HCT116 (cell line): ENCODE data around the gene USH1G. TPM values are rescaled to one million over a fixed set of nuclear protein-coding genes. Genes with fewer than 3 reads are reported as not detected.

Source experiments
- ATAC-seq: fragments of 200-7000 bp; cut with Tn5 transposase; 2 replicates; pipeline ENCODE4 v1.9.1; 2020; ENCODE audit warnings: mild to moderate bottlenecking, moderate library complexity
- BruUV-seq: library from RNA; stranded (reverse); fragments of 400-500 nt; replicated peaks from 2 replicates; lab custom pipeline; 2021; lab: Mats Ljungman, UMichigan
- CTCF ChIA-PET: fragments of 300-600 bp; sonication (Branson Sonifier 250); formaldehyde crosslinking; loops from one replicate; lab custom pipeline; 2021; ENCODE audit warnings: antibody characterized with exemption; lab: Charles Lee
- POLR2A ChIA-PET: fragments of 300-600, 350-600 bp; sonication (Branson Sonifier 250); formaldehyde crosslinking; loops from one replicate; lab custom pipeline; 2021; ENCODE audit warnings: antibody characterized with exemption; lab: Charles Lee
- RAD21 ChIA-PET, 2 experiments: fragments of 300-600 bp; sonication (Branson Sonifier 250); formaldehyde crosslinking; loops; one replicate each; lab custom pipeline; 2023; ENCODE audit warnings: low total read pairs in 2 of 2; ENCODE audit not compliant: uncharacterized antibody in 2 of 2, unreplicated experiment in 2 of 2, low non-redundant PET in 1 of 2; lab: Charles Lee
- DNase-seq: peaks from one replicate; pipeline ENCODE4 v3.0.0-alpha.2; 2010; ENCODE audit warnings: low read depth, low spot score
- H2AFZ ChIP-seq: fragments of 200-600 bp; shearing (Covaris generic), sonication (generic); 2 replicates; pipeline ENCODE4 v1.6.1; 2017; ENCODE audit warnings: low read depth, mixed run types, mixed read lengths, antibody characterized with exemption, low read length; ENCODE audit not compliant: poor library complexity, severe bottlenecking
- H3K27ac ChIP-seq: 2 replicates; pipeline ENCODE4 v1.5.1; 2012; ENCODE audit warnings: low read depth, low read length
- H3K27me3 ChIP-seq: fragments of 200-600 bp; sonication (generic); 2 replicates; pipeline ENCODE4 v1.6.1; 2016; ENCODE audit warnings: mixed run types, low read length, mixed read lengths; ENCODE audit not compliant: insufficient read depth
- H3K36me3 ChIP-seq, 2 experiments: fragments of 200-500 bp in 1 of 2; fragments of 200-600 bp in 1 of 2; sonication (Bioruptor generic) in 1 of 2; sonication (generic) in 1 of 2; 2 replicates each; pipeline versions ENCODE4 v1.5.1 to v1.6.1; 2014 to 2016; ENCODE audit warnings: low read length in 2 of 2, inconsistent platforms in 1 of 2, mixed read lengths in 1 of 2, mixed run types in 1 of 2; ENCODE audit not compliant: insufficient read depth in 2 of 2, control insufficient read depth in 1 of 2
- H3K4me1 ChIP-seq, 2 experiments: fragments of 200-600 bp in 1 of 2; sonication (generic) in 1 of 2; 2 replicates each; pipeline versions ENCODE4 v1.5.1 to v1.6.1; 2012 to 2017; ENCODE audit warnings: low read length in 2 of 2, inconsistent platforms in 1 of 2, mild to moderate bottlenecking in 1 of 2, mixed read lengths in 1 of 2, mixed run types in 1 of 2, moderate library complexity in 1 of 2; ENCODE audit not compliant: insufficient read depth in 2 of 2, control insufficient read depth in 1 of 2
- H3K4me2 ChIP-seq: fragments of 200-600 bp; sonication (generic); 2 replicates; pipeline ENCODE4 v1.6.1; 2017; ENCODE audit warnings: mixed run types, low read length, mixed read lengths
- H3K4me3 ChIP-seq, 2 experiments: fragments of 200-600 bp in 1 of 2; sonication (generic) in 1 of 2; replicated peaks in 1 of 2; 2 replicates each; pipeline ENCODE4 v1.5.1; 2011 to 2016; ENCODE audit warnings: low read length in 2 of 2, control low read depth in 1 of 2, low read depth in 1 of 2, mild to moderate bottlenecking in 1 of 2, mixed read lengths in 1 of 2, mixed run types in 1 of 2
- H3K79me2 ChIP-seq: fragments of 200-600 bp; sonication (generic); 2 replicates; pipeline ENCODE4 v1.6.1; 2017; ENCODE audit warnings: mild to moderate bottlenecking, mixed run types, low read length, moderate library complexity, mixed read lengths; ENCODE audit not compliant: insufficient read depth
- H3K9ac ChIP-seq: fragments of 200-600 bp; sonication (generic); 2 replicates; pipeline ENCODE4 v1.6.1; 2016; ENCODE audit warnings: low read length, mixed read lengths
- H3K9me2 ChIP-seq: fragments of 200-600 bp; sonication (generic), shearing (Covaris generic); 2 replicates; pipeline ENCODE4 v1.6.1; 2017; ENCODE audit warnings: mixed run types, mild to moderate bottlenecking, moderate library complexity; ENCODE audit not compliant: insufficient read depth
- H3K9me3 ChIP-seq, 2 experiments: fragments of 200-500 bp in 1 of 2; fragments of 200-600 bp in 1 of 2; sonication (Bioruptor generic) in 1 of 2; sonication (generic) in 1 of 2; 2 replicates each; pipeline ENCODE4 v1.6.1; 2014 to 2017; ENCODE audit warnings: low read length in 2 of 2, mixed read lengths in 2 of 2, inconsistent platforms in 1 of 2, low read depth in 1 of 2, mild to moderate bottlenecking in 1 of 2, mixed run types in 1 of 2, moderate library complexity in 1 of 2; ENCODE audit not compliant: control insufficient read depth in 1 of 2, insufficient read depth in 1 of 2
- H4K20me1 ChIP-seq: fragments of 200-600 bp; sonication (generic), shearing (Covaris generic); 2 replicates; pipeline ENCODE4 v1.6.1; 2017; ENCODE audit warnings: mixed run types, mild to moderate bottlenecking, moderate library complexity; ENCODE audit not compliant: insufficient read depth
- CBX3 ChIP-seq: IDR thresholded peaks from 2 replicates; pipeline ENCODE4 v1.6.1; 2012; ENCODE audit warnings: low read depth
- EZH2 ChIP-seq: fragments of 200-600 bp; sonication (generic); IDR thresholded peaks from 2 replicates; pipeline ENCODE4 v1.6.1; 2017; ENCODE audit warnings: antibody characterized with exemption, mixed run types
- EZH2phosphoT487 ChIP-seq: fragments of 200-600 bp; IDR thresholded peaks from 2 replicates; pipeline ENCODE4 v1.6.1; 2018; ENCODE audit warnings: antibody characterized with exemption, borderline replicate concordance
- POLR2A ChIP-seq: IDR thresholded peaks from 2 replicates; pipeline ENCODE4 v1.7.0; 2011; ENCODE audit warnings: borderline replicate concordance; ENCODE audit not compliant: insufficient read depth, insufficient read length; ENCODE audit errors: extremely low read depth
- SIN3A ChIP-seq: IDR thresholded peaks from 2 replicates; pipeline ENCODE4 v1.6.1; 2012; ENCODE audit warnings: low read depth
- SP1 ChIP-seq: IDR thresholded peaks from 2 replicates; pipeline ENCODE4 v1.6.1; 2012; ENCODE audit warnings: low read depth
- SRF ChIP-seq: IDR thresholded peaks from 2 replicates; pipeline ENCODE4 v1.6.1; 2012; ENCODE audit warnings: low read depth
- TCF7L2 ChIP-seq: IDR thresholded peaks from 2 replicates; pipeline ENCODE4 v1.7.0; 2011; ENCODE audit warnings: borderline replicate concordance, inconsistent platforms; ENCODE audit not compliant: insufficient read depth, insufficient read length; ENCODE audit errors: extremely low read depth
- ZFX ChIP-seq: fragments of 450-650 bp; IDR thresholded peaks from 2 replicates; pipeline ENCODE4 v1.6.1; 2017
- intact Hi-C: fragments of 100-400 bp; cut with micrococcal nuclease; formaldehyde crosslinking; loops from 2 replicates; pipeline ENCODE4 v1.10.0; 2022
- total RNA-seq: library from RNA; stranded (reverse); gene quantifications from one replicate; pipeline ENCODE4 v1.2.1, GENCODE V29; 2021; ENCODE audit not compliant: unreplicated experiment
- TF ChIP-seq, protein P1 (sequence below): IDR thresholded peaks from 2 replicates; pipeline ENCODE4 v1.6.1; 2012

Gene USH1G
- total RNA-seq, 1 experiment from 2014 or later, result 3.1 TPM

DNA sequence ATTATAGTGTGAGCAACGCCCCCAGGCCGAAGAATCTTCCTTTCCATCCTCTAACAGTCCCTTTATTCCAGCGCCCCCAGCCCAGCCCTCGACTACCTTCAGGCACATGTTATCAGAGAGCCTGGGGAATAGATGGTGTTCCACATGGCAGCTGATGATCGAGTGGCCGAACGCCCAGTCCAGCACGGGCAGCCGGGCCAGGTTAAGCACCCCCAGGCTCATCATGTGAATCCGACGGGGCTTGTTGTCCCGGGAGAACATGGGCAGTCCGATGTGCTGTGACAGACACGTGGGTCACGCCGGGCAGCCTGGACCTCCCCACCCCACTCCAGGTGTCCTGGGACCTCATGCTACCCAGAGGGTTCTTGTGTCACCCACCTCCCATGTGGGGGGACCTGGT lies 43.7 kb downstream of the USH1G start:
- ChIA-PET POLR2A (no interaction called here), RAD21 (no interaction called here), CTCF (interaction anchor here (1.4 kb wide), 1 partner anchor 17 kb away, joined by 3 read pairs; no protein-coding TSS in a partner anchor)
- intact Hi-C loops, result no loop called here
- Histone ChIP-seq H3K36me3 (no peaks in the 10 kb centered on the region), H3K79me2 (no peaks in the 10 kb centered on the region), H3K27ac (no peak overlapping the region), H2AFZ (no peak overlapping the region), H3K9me3 (no peaks in the 10 kb centered on the region), H3K4me3 (no peak overlapping the region), H3K9ac (no peak overlapping the region), H3K27me3 (no peaks in the 10 kb centered on the region), H3K9me2 (no peaks in the 10 kb centered on the region), H3K4me2 (no peak overlapping the region), H3K4me1 (peaks cover 8 to 30% of the 10 kb centered on the region in 2 experiments), H4K20me1 (no peaks in the 10 kb centered on the region)
- BruUV-seq, result no TSS peak
- no peak for DNase-seq
- ATAC-seq, result no peak
- TF ChIP-seq EZH2, result no peak
- TF ChIP-seq CBX3, result no peak
- no peak for TF ChIP-seq SIN3A
- TF ChIP-seq, protein P1, sequence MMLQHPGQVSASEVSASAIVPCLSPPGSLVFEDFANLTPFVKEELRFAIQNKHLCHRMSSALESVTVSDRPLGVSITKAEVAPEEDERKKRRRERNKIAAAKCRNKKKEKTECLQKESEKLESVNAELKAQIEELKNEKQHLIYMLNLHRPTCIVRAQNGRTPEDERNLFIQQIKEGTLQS, result no peak
- TF ChIP-seq SRF, result no peak
- no peak for TF ChIP-seq POLR2A
- TF ChIP-seq SP1, result no peak

DNA sequence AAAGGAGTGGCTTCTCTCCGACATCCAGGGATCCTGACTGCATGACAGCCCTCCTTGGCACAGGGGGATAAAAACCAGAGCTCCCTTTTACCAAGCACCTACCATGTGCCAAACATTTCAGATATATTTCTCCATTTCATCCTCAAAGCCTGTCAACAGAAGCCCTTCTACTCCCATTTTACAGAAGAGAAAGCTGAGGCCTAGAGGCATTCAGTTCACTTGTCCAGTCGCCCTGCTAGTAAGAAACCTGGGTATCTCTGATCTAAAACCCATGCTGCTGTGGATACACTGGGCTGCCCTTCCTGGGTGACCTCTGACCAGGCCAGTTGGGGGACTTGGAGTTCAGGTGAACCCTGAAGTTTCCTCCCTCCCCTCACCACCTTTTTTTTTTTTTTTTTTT lies 44.4 kb downstream of the USH1G start:
- peak overlapping the region; percentile 59 for H2AFZ ChIP-seq
- DNase-seq, result no peak
- H3K4me2 ChIP-seq, result peak overlapping the region; percentile 62
- no peaks in the 10 kb centered on the region for H3K9me3 ChIP-seq
- BruUV-seq, result no TSS peak
- no peaks in the 10 kb centered on the region for H3K79me2 ChIP-seq
- no peaks in the 10 kb centered on the region for H3K27me3 ChIP-seq
- no peak overlapping the region for H3K4me3 ChIP-seq
- H3K36me3 ChIP-seq, result no peaks in the 10 kb centered on the region
- intact Hi-C loops, result no loop called here
- ATAC-seq, result no peak
- ChIA-PET RAD21 (no interaction called here), CTCF (interaction anchor here (1.4 kb wide), 1 partner anchor 16 kb away, joined by 3 read pairs; no protein-coding TSS in a partner anchor), POLR2A (no interaction called here)
- H3K9me2 ChIP-seq, result no peaks in the 10 kb centered on the region
- peaks cover 10 to 37% of the 10 kb centered on the region in 2 experiments for H3K4me1 ChIP-seq
- no peaks in the 10 kb centered on the region for H4K20me1 ChIP-seq
- H3K9ac ChIP-seq, result peak overlapping the region; percentile 30; the same call in 1 of the 2 replicates
- H3K27ac ChIP-seq, result no peak overlapping the region
- TF ChIP-seq ZFX, result no peak
- TF ChIP-seq SIN3A, result no peak
- TF ChIP-seq TCF7L2, result no peak
- no peak for TF ChIP-seq EZH2phosphoT487
- TF ChIP-seq, all 23 proteins: peak for 0
